Naive B cell (primary cell): ENCODE measurements around the gene USH2A. TPM values are rescaled to one million over a fixed set of nuclear protein-coding genes. Genes with fewer than 3 reads are reported as not detected.
A peak's percentile ranks its signal among the peaks of the same experiment; 100 is the strongest.

Experiments used
- ATAC-seq, 2 donors: fragments of 150-1000 bp; cut with Tn5 transposase; 2 replicates each; pipeline ENCODE4 v1.10.0; 2021; ENCODE audit warnings: low read depth in 2 of 2, mild to moderate bottlenecking in 2 of 2, moderate library complexity in 2 of 2
- DNase-seq: peaks from one replicate; pipeline ENCODE4 v3.0.0; 2022
- H3K27ac Mint-ChIP-seq, 6 donors: one replicate each; pipeline ENCODE4 v1.8.0; 2020 to 2022; ENCODE audit warnings: mild to moderate bottlenecking in 6 of 6, mixed read lengths in 6 of 6, moderate library complexity in 5 of 6, inconsistent platforms in 2 of 6
- H3K27me3 Mint-ChIP-seq, 3 donors: one replicate each; pipeline ENCODE4 v1.8.0; 2021 to 2022; ENCODE audit warnings: mixed read lengths in 3 of 3, mild to moderate bottlenecking in 1 of 3
- H3K36me3 Mint-ChIP-seq, 2 donors: one replicate each; pipeline ENCODE4 v1.8.0; 2020 to 2022; ENCODE audit warnings: mixed read lengths in 2 of 2, inconsistent platforms in 1 of 2, mild to moderate bottlenecking in 1 of 2
- H3K4me1 Mint-ChIP-seq, 3 donors: one replicate each; pipeline ENCODE4 v1.8.0; 2020 to 2022; ENCODE audit warnings: mixed read lengths in 3 of 3, inconsistent platforms in 1 of 3, mild to moderate bottlenecking in 1 of 3, moderate library complexity in 1 of 3
- H3K4me3 Mint-ChIP-seq, 8 donors: one replicate each; pipeline ENCODE4 v1.8.0; 2020 to 2022; ENCODE audit warnings: mild to moderate bottlenecking in 8 of 8, mixed read lengths in 8 of 8, moderate library complexity in 8 of 8, inconsistent platforms in 2 of 8
- H3K9me3 Mint-ChIP-seq, 7 donors: one replicate each; pipeline ENCODE4 v1.8.0; 2020 to 2022; ENCODE audit warnings: mixed read lengths in 7 of 7, mild to moderate bottlenecking in 5 of 7, inconsistent platforms in 2 of 7, moderate library complexity in 1 of 7
- polyA plus RNA-seq, 6 donors: library from polyadenylated mRNA; unstranded; fragments of 300-500 nt; fragmentation: Illumina TruSeq; gene quantifications; one replicate each; pipeline ENCODE4 v1.2.3, GENCODE V29; 2021; ENCODE audit warnings: low read depth in 6 of 6

USH2A gene
- polyA plus RNA-seq, 6 donors from 2014 or later = not detected

GRCh38 chr1:216095400-216095799 is 327.8 kb downstream of the USH2A start:
- H3K4me1 Mint-ChIP-seq = no peaks in the 10 kb centered on the region
- DNase-seq (no peak), ATAC-seq (no peak)
- no peaks in the 10 kb centered on the region for H3K36me3 Mint-ChIP-seq
- no peaks in the 10 kb centered on the region for H3K27me3 Mint-ChIP-seq
- H3K4me3 Mint-ChIP-seq = no peak overlapping the region
- no peak overlapping the region for H3K27ac Mint-ChIP-seq
- H3K9me3 Mint-ChIP-seq = peaks cover 0 to 3% (median 0%) of the 10 kb centered on the region in 7 donors

DNA sequence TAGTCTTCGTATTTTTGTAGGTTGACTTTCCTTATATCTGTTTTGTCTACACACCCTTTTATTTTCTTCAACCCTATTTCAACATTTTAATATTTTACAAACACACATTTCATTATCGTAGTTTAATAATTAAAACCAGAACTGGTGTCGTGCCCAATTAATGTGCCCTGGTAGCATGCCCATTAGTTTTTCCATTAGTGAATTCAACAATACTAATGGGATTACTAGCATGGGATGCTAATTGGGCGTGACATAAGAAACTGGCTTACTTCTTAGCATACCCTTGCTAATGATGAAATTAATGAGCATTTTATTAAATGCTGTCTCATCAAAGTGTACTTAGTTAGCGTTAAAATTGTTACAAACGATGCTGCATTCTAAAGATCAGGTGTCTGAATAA is 332.7 kb downstream of the USH2A start:
- Mint-ChIP-seq H3K36me3 (no peaks in the 10 kb centered on the region), H3K27me3 (no peaks in the 10 kb centered on the region), H3K9me3 (peaks cover 0 to 4% (median 0%) of the 10 kb centered on the region in 7 donors), H3K4me3 (no peak overlapping the region), H3K27ac (no peak overlapping the region), H3K4me1 (no peaks in the 10 kb centered on the region)
- DNase-seq = no peak
- ATAC-seq = no peak

- ATAC-seq (no peak), DNase-seq (no peak)
- H3K27ac Mint-ChIP-seq = no peak overlapping the region
- no peaks in the 10 kb centered on the region for H3K36me3 Mint-ChIP-seq
- H3K27me3 Mint-ChIP-seq = no peaks in the 10 kb centered on the region
- H3K4me1 Mint-ChIP-seq = no peaks in the 10 kb centered on the region
- H3K9me3 Mint-ChIP-seq = peaks cover 0 to 4% (median 0%) of the 10 kb centered on the region in 7 donors
- H3K4me3 Mint-ChIP-seq = no peak overlapping the region
Measured at GRCh38 chr1:216086678-216087077, 336.6 kb downstream of the USH2A start.

- Mint-ChIP-seq H3K27me3 (no peaks in the 10 kb centered on the region), H3K36me3 (no peaks in the 10 kb centered on the region), H3K27ac (no peak overlapping the region), H3K4me1 (no peaks in the 10 kb centered on the region), H3K4me3 (no peak overlapping the region), H3K9me3 (peaks cover 0 to 3% (median 0%) of the 10 kb centered on the region in 7 donors)
- DNase-seq (no peak), ATAC-seq (no peak)
Measured at GRCh38 chr1:216081445-216081844, 341.8 kb downstream of the USH2A start.

DNA sequence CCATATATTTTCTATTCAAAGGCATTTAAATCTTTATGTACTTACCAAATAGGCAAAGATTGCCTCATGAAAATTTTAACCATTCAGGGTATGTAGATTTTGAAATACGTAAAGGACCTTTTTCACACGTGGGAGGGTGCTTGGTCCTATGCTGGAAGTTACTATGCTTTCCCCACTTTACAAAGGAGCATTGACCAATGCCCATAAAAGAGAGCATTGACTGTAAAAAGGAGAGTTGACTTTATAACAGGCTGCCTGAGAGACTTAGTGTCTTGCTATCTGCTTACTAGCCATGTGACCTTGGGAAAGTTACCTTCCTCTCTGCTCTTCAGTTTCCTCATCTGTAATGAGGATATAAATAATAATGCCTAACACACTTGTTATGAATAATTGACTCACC is 346.5 kb downstream of the USH2A start:
- ATAC-seq (no peak), DNase-seq (no peak)
- no peak overlapping the region for H3K27ac Mint-ChIP-seq
- H3K4me3 Mint-ChIP-seq = no peak overlapping the region
- peaks cover 0 to 3% (median 0%) of the 10 kb centered on the region in 7 donors for H3K9me3 Mint-ChIP-seq
- H3K4me1 Mint-ChIP-seq = no peaks in the 10 kb centered on the region
- H3K27me3 Mint-ChIP-seq = no peaks in the 10 kb centered on the region
- no peaks in the 10 kb centered on the region for H3K36me3 Mint-ChIP-seq

DNA sequence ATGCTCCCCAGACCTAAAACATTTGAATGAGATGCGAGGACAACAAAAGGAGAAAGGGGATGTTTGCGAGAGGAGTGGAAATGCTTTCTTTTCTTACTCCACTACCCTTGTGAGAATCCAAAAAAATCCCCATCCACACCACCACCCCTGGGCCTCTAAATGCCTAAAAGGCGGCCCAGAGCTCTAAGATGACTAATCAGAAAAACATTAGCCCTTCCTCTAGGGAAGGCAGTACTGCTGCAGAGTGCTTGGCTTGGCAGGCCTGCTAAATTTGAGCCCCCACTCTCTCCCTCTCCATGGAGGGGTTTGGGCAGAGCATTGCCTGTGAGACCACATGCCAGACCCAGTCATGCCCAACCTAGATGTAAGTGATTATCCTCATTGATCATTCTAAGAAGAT is 347.9 kb downstream of the USH2A start:
- Mint-ChIP-seq H3K27me3 (no peaks in the 10 kb centered on the region), H3K9me3 (peaks cover 0 to under 1% (median 0%) of the 10 kb centered on the region in 7 donors), H3K4me3 (no peak overlapping the region), H3K36me3 (no peaks in the 10 kb centered on the region), H3K4me1 (no peaks in the 10 kb centered on the region), H3K27ac (no peak overlapping the region)
- no peak for ATAC-seq
- DNase-seq = no peak

- Mint-ChIP-seq H3K4me1 (no peaks in the 10 kb centered on the region), H3K4me3 (no peak overlapping the region), H3K27ac (no peak overlapping the region), H3K36me3 (no peaks in the 10 kb centered on the region), H3K9me3 (no peaks in the 10 kb centered on the region), H3K27me3 (no peaks in the 10 kb centered on the region)
- ATAC-seq = no peak
- DNase-seq = no peak
Measured at GRCh38 chr1:216073793-216074595, 349.3 kb downstream of the USH2A start.

DNA sequence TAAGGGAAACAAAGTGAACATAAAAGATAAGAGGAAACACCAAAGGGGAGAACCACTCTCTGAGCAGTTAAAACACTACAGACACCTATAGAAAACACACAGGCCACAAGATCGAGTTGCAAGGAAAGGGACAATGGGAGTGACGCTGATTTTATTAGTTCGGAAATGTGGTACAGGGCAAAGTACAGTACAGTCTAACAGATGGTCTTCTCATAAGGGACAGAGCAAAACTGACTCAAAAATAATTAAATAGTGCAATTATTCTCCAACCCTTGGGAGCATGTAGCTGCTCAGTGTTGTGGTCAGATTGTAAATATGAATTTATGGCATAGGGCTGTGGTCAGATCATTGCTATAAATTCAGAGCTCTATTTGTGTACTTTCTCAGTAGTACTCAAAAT is 352.0 kb downstream of the USH2A start:
- no peak overlapping the region for H3K27ac Mint-ChIP-seq
- H3K4me1 Mint-ChIP-seq = no peaks in the 10 kb centered on the region
- no peak overlapping the region for H3K4me3 Mint-ChIP-seq
- ATAC-seq = no peak
- no peaks in the 10 kb centered on the region for H3K36me3 Mint-ChIP-seq
- H3K9me3 Mint-ChIP-seq = peaks cover 0 to 3% (median 0%) of the 10 kb centered on the region in 7 donors
- H3K27me3 Mint-ChIP-seq = no peaks in the 10 kb centered on the region
- DNase-seq = no peak

- Mint-ChIP-seq H3K4me1 (no peaks in the 10 kb centered on the region), H3K27me3 (no peaks in the 10 kb centered on the region), H3K36me3 (no peaks in the 10 kb centered on the region), H3K9me3 (peaks cover 0 to 3% (median 0%) of the 10 kb centered on the region in 7 donors), H3K4me3 (no peak overlapping the region), H3K27ac (no peak overlapping the region)
- ATAC-seq (no peak), DNase-seq (no peak)
Measured at GRCh38 chr1:216064643-216065042, 358.6 kb downstream of the USH2A start.

- Mint-ChIP-seq H3K27me3 (no peaks in the 10 kb centered on the region), H3K27ac (no peak overlapping the region), H3K4me3 (no peak overlapping the region), H3K9me3 (peaks cover 0 to 2% (median 0%) of the 10 kb centered on the region in 7 donors), H3K36me3 (no peaks in the 10 kb centered on the region), H3K4me1 (no peaks in the 10 kb centered on the region)
- no peak for ATAC-seq
- DNase-seq = no peak
Measured at GRCh38 chr1:216057947-216058346, 365.3 kb downstream of the USH2A start.

- H3K4me1 Mint-ChIP-seq = no peaks in the 10 kb centered on the region
- H3K27me3 Mint-ChIP-seq = no peaks in the 10 kb centered on the region
- H3K36me3 Mint-ChIP-seq = no peaks in the 10 kb centered on the region
- DNase-seq (no peak), ATAC-seq (no peak)
- H3K9me3 Mint-ChIP-seq = peaks cover 0 to 2% (median 0%) of the 10 kb centered on the region in 7 donors
- no peak overlapping the region for H3K4me3 Mint-ChIP-seq
- H3K27ac Mint-ChIP-seq = no peak overlapping the region
Measured at GRCh38 chr1:216057063-216057462, 366.2 kb downstream of the USH2A start.

DNA sequence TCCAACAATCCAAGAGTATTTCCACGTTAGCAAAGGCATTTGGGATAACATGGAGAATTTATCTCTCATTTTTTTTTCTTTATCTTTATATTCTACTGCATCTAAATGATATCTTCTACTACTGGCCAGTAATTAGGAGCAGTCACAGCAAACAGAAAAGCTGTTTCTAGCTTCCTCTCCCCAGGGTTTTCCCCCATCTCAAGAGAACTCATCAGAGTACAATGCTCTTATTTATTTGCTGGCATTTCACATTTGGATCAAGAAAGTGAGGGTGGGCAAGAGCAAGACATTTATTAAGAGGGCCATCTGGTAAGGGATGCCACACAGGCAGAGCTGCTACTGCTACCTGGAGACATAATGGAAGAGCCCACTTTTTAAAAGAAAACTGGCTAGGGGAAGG is 368.2 kb downstream of the USH2A start:
- H3K27ac Mint-ChIP-seq = no peak overlapping the region
- no peaks in the 10 kb centered on the region for H3K27me3 Mint-ChIP-seq
- H3K4me1 Mint-ChIP-seq = no peaks in the 10 kb centered on the region
- no peaks in the 10 kb centered on the region for H3K36me3 Mint-ChIP-seq
- ATAC-seq (no peak), DNase-seq (no peak)
- peaks cover 0 to 4% (median 0%) of the 10 kb centered on the region in 7 donors for H3K9me3 Mint-ChIP-seq
- H3K4me3 Mint-ChIP-seq = no peak overlapping the region

GRCh38 chr1:216054600-216054999 is 368.6 kb downstream of the USH2A start:
- peaks cover 0 to 4% (median 0%) of the 10 kb centered on the region in 7 donors for H3K9me3 Mint-ChIP-seq
- no peak overlapping the region for H3K4me3 Mint-ChIP-seq
- no peak for ATAC-seq
- no peaks in the 10 kb centered on the region for H3K4me1 Mint-ChIP-seq
- no peak overlapping the region for H3K27ac Mint-ChIP-seq
- H3K27me3 Mint-ChIP-seq = no peaks in the 10 kb centered on the region
- no peaks in the 10 kb centered on the region for H3K36me3 Mint-ChIP-seq
- DNase-seq = no peak

DNA sequence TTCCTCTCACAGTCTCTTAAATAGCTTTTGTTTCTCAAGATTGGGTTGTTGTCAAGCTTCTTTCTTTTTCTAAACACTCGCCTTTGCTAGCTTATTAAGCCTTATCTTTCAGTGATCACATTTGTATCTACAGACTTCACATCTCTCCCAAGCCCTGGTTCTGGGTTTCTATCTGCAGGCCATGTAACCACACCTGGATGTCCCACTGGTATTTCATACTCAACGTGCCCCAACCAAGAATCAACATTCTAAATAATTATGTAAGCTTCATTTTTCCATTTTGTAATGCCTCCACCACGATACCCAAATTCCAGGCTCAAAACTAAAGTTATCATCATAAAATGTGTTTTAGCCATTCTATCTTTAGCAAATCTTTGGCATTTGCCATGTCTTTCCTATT is 372.2 kb downstream of the USH2A start:
- ATAC-seq (no peak), DNase-seq (no peak)
- Mint-ChIP-seq H3K36me3 (no peaks in the 10 kb centered on the region), H3K9me3 (peaks cover 0 to 7% (median 0%) of the 10 kb centered on the region in 7 donors), H3K4me1 (no peaks in the 10 kb centered on the region), H3K27ac (peak overlapping the region in 1 of 6 donors; percentile 4), H3K4me3 (no peak overlapping the region), H3K27me3 (no peaks in the 10 kb centered on the region)
